GM12892 (cell line): Measurements from ENCODE around the gene JPH3.

ENCODE experiments used
- POLR2A ChIP-seq: IDR thresholded peaks from 2 replicates; pipeline ENCODE4 v1.6.1; 2011; ENCODE audit warnings: low read depth, low read length, control low read depth
- POLR2AphosphoS5 ChIP-seq: IDR thresholded peaks from 2 replicates; pipeline ENCODE4 v1.6.1; 2011; ENCODE audit warnings: low read depth, low read length, control low read depth

- TF ChIP-seq POLR2A (no peak), POLR2AphosphoS5 (no peak; the same call in 1 of the 2 replicates)
Measured at GRCh38 chr16:87744750-87745514, 142.6 kb downstream of the JPH3 start.
